ENCODE results near the gene MAPKBP1.

The MAPKBP1 gene

GRCh38 chr15:41862515-41863116 lies 88.3 kb downstream of the MAPKBP1 start:
- DNase-seq (ENCODE audit: insufficient read length, low spot score) (no peak), FAIRE-seq (no peak)

GRCh38 chr15:41865490-41866055 lies 91.3 kb downstream of the MAPKBP1 start:
- no peak for FAIRE-seq

DNA sequence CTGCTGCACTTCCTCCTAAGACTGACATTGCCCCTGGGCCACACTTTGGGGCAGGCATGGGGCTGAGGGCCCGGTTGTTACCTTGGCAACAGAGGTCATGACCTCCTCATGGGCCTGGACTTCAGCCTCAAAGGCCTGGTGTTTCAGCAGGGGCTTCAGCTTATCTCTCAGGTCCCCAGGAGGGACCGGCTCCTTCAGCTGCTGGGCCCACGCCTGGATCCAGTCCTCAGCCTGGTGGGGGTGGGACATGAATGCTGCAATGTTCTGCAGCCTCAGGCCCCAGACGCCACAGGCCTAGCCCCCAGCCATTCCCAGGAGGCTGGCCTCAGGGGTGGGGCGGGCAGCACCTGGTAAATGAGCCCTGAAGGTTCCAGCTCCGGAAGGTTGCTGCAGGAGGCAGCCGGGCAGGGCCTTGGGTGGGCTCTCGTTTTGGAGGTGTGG lies 92.0 kb downstream of the MAPKBP1 start:
- DNase-seq (ENCODE audit: insufficient read length, low spot score): no peak

More at GRCh38 chr15:41865490-41866055, 91.3 kb downstream of the MAPKBP1 start:
- no peak for DNase-seq (ENCODE audit: insufficient read length, low spot score)

GRCh38 chr15:41866872-41867579 lies 92.7 kb downstream of the MAPKBP1 start:
- FAIRE-seq: no peak
- no peak for DNase-seq (ENCODE audit: insufficient read length, low spot score)

More for the DNA sequence above, 92.0 kb downstream of the MAPKBP1 start:
- FAIRE-seq: no peak

DNA sequence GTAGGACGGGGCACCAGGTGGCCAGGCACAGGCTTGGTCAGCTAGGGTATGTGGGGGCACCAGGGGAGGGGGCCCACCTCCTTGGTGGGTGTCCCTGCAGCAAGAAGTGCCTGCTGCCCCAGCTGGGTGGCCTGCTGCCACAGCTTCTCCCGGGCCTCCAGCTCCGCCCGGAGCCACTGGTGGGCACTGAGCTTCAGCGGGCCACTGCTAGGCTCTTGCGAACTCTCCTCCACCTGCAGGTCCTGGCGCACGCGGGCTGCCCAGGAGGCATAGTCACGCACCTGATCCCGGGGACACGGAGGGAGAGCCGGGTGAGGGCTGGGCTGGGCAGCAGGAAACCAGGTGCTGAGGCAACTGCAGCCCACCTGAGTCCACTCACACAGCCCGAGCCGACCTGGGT lies 94.0 kb downstream of the MAPKBP1 start:
- DNase-seq (ENCODE audit: insufficient read length, low spot score) (no peak), FAIRE-seq (no peak)

DNA sequence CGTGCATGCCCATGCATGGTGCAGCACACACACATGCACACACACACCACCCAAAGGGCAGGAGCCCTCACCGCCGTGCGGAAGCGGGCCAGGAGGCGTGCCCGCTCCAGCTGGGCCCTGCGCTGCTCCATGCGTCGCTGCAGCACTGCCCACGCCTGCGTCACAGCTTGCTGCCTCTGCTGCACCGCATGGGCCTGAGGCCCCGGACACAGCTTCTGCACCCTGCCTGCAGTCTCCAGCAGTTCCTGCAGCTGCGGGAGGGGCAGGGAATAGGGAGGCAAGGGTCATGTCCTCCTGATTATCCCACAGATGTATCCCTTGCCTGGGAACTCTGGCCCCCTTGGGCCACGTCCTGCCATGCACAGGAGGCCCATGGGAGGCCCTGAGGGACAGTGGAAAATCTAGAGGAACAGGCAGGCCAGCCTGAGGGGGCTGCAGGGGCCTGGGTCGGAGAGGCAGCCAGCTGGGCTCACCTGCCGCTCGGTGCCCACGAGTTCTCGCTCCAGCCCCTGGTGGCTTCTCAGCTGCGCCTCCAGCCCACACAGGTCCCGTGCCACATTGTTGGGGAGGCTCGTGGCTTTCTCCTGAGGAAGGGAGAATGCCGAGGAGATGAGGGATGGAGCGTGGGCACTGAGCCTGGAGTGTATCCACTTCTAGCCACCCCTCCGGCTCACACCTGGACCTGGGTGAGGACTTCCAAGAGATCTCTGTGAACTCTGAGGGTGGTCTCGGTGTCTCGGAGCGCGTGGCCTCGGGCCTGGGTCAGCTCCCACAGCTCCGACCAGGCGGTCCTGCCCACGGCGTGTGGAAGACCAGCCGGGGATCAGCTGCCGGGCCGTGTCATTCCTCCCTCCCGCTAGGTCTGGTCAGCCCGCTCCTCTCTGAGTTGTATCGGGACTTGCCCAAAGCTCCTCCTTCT lies 95.7 kb downstream of the MAPKBP1 start:
- no peak for FAIRE-seq

GRCh38 chr15:41870689-41871081 lies 96.4 kb downstream of the MAPKBP1 start:
- FAIRE-seq (peak; percentile 71), DNase-seq (ENCODE audit: insufficient read length, low spot score) (peak; percentile 28)

More for the DNA sequence above, 95.7 kb downstream of the MAPKBP1 start:
- DNase-seq (ENCODE audit: insufficient read length, low spot score): no peak

- DNase-seq (ENCODE audit: insufficient read length, low spot score) (no peak), FAIRE-seq (no peak)
Measured at GRCh38 chr15:41871175-41871905, 97.1 kb downstream of the MAPKBP1 start.

DNA sequence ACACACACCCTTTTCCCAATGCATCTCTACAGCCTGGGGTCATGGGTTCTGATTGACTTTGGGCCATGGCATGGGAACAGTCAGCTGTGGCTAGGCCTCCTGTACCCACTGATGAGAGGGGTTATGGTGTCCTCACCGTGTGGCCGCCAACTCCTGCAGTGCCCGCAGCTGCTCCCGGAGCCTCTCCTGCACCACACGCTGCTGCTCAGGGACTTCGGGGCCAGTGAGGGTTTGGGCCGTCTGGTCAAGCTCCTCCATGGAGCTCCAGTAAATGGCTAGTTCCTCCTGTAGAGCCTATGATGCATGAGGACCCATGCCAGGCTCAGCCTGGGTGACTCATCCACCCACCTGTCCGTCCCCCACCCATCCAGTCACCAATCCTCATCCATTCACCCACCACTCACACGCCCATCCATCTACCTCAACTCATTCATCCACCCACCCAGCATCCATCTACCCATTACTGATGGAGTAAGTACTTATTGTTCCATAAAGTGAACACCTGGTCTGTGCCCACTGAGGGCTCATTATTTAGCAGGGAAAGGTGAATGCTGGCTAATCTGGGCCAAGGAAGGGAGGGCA lies 98.0 kb downstream of the MAPKBP1 start:
- no peak for FAIRE-seq
- DNase-seq (ENCODE audit: insufficient read length, low spot score): no peak

DNA sequence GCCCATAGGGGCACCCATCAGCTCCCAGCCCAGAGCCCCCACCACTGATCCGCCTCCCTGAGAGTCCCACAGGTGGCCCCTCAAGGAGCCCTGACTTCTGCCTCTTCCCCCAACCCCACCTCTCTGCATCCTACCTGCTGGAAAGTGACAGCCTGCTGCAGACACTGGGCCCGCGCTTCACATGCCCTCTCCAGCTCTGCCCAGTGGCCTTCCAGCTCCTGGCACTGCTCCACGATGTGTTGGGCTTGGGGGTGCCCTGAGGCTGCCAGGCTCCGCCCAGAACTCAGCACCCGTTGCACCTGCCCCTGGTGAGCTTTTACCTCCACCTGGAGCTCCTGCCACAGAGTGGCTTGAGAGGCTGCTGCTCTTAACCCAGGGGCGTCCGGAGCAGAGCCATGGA lies 99.4 kb downstream of the MAPKBP1 start:
- FAIRE-seq: no peak
- no peak for DNase-seq (ENCODE audit: insufficient read length, low spot score)

- FAIRE-seq (no peak), DNase-seq (ENCODE audit: insufficient read length, low spot score) (no peak)
Measured at GRCh38 chr15:41874736-41875135, 100.5 kb downstream of the MAPKBP1 start.

DNA sequence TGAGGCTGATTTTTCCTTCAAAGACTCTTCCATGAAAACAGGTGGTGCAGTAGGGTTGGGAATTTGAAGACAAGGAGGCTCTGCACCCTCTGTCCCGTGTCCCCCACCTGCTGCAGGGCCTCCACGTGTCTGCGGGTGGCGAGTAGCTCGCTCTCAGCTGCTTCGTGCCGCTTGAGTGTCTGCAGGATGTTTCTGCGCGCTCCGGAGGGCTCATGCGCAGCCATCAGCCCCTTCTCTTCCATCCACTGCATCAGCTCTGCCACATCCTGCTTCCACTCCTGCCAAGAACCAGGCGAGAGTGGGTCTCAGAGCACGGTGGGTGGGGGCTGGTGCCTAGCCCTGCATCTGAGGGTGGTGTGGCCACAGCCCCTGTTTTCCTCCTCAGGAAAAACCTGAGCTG lies 101.7 kb downstream of the MAPKBP1 start:
- no peak for DNase-seq (ENCODE audit: insufficient read length, low spot score)
- FAIRE-seq: no peak

GRCh38 chr15:41876689-41877088 lies 102.4 kb downstream of the MAPKBP1 start:
- DNase-seq (ENCODE audit: insufficient read length, low spot score): no peak

More at GRCh38 chr15:41876689-41877088, 102.4 kb downstream of the MAPKBP1 start:
- FAIRE-seq: no peak

Data from HTR-8/SVneo (cell line).